AG20443 (cell line): ENCODE measurements around the gene FBXO34.

Experiments
- DNase-seq: peaks from one replicate; pipeline ENCODE4 v3.0.0; 2012; ENCODE audit warnings: low spot score, mixed read lengths

FBXO34 gene

DNA sequence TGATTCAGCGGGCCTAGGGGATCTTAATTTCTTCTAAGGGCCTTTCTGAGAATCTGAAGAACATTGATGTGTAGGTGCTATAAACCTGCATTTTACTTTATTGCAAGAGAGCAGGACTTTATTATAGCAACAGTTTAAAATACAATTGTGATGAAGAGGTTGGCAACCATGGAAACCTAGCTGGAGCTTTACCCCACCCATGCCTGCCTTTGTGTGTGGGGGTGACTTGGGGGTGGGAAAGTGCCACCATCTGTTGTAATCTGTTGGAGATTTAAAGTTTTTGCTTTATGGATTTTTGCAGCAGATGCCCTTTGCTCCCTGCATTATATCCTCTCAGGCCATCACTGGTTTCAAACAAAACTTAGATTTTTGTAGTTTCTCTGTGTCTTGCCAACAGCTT, 75.8 kb downstream of the FBXO34 start:
- DNase-seq = no peak

DNA sequence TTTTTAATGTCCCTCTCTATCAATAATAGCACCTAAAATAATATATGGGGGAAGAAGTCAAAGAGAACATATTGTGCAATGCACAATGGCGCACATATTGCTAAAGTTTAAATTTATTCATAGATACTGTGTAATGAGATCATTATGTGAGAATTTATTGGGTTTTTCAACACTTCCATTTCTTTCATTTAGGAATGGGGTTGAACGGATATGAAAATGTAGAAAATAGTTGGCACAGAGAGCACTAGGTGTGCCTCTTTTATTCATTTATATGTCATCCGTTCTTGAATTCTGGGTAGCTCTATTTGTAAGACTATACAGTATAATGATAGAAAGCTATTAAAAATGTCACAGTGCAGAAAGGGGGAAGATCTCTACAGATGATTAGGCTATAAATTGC, 76.5 kb downstream of the FBXO34 start:
- no peak for DNase-seq

DNA sequence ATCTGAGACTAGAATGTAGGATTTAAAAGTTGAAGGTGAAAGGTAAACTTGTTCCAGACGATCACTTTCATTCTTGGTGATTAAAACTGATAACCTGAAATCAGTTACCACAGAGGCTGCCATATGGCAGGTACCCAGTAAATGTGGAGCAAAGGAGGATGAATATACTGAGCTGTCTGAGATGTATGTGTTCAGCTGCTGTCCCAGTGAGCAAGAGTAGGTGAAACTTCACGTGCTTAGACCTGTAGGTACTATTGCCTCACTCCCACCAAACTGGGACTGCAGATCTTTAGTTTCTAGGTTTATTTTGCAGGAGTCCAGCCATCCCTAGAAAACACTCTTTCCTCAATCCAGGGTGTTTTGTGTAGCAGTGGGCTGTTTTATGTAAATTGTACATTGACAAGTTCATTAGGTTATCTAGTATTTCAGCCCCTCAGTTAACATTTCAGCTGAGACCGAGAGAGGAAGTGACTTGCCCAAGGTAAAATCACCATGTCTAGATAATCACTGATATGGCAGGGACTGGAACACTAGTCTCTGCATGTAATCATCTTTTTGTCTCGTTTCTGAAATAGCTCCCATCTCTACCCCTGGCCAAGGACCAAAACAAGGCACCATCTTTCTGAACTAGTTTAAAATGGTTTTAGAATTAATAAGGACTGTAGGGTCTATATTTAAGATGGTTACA, 77.7 kb downstream of the FBXO34 start:
- no peak for DNase-seq

DNA sequence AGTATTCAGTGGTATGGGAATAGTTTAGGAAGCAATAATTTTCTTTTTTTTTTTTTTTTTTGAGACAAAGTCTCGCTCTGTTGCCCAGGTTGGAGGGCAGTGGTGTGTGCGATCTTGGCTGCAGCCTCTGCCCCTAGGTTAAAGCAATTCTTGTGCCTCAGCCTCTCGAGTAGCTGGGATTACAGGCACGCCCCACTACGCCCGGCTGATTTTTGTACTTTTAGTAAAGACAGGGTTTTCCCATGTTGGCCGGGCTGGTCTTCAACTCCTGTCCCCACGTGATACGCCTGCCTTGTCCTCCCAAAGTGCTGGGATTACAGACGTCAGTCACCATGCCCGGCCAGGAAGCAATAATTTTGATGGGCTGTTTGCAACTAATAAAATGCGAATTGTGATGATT, 78.3 kb downstream of the FBXO34 start:
- DNase-seq = no peak

DNA sequence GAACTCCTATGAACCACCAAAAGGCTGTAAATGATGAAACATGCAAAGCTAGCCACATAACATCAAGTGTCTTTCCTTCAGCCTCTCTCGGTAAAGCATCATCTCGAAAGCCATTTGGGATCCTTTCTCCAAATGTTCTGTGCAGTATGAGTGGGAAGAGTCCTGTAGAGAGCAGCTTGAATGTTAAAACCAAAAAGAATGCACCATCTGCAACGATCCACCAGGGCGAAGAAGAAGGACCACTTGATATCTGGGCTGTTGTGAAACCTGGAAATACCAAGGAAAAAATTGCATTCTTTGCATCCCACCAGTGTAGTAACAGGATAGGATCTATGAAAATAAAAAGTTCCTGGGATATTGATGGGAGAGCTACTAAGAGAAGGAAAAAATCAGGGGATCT, 79.2 kb downstream of the FBXO34 start:
- no peak for DNase-seq

DNA sequence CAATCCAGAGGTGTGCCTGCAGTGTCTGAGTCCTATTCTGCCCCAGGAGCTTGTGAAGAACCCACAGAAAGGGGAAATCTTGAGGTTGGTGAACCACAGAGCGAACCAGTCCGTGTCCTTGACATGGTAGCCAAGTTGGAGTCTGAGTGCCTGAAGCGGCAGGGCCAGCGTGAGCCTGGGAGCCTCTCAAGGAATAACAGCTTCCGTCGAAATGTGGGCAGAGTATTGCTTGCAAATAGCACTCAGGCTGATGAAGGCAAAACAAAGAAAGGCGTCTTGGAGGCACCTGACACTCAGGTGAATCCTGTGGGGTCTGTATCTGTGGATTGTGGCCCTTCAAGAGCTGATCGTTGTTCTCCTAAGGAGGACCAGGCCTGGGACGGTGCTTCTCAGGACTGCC, 79.9 kb downstream of the FBXO34 start:
- no peak for DNase-seq

DNA sequence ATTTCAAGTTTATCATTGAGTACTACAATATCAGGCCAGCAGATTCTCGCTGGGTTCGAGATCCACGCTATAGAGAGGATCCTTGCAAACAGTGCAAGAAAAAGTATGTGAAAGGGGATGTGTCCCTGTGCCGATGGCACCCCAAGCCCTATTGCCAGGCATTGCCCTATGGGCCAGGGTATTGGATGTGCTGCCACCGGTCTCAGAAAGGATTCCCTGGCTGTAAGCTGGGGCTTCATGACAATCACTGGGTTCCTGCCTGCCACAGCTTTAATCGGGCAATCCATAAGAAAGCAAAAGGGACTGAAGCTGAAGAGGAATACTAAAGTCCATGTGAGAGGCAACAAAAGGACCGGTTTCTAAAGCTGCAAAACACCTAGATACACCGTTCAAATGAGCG, 81.0 kb downstream of the FBXO34 start:
- DNase-seq = no peak

DNA sequence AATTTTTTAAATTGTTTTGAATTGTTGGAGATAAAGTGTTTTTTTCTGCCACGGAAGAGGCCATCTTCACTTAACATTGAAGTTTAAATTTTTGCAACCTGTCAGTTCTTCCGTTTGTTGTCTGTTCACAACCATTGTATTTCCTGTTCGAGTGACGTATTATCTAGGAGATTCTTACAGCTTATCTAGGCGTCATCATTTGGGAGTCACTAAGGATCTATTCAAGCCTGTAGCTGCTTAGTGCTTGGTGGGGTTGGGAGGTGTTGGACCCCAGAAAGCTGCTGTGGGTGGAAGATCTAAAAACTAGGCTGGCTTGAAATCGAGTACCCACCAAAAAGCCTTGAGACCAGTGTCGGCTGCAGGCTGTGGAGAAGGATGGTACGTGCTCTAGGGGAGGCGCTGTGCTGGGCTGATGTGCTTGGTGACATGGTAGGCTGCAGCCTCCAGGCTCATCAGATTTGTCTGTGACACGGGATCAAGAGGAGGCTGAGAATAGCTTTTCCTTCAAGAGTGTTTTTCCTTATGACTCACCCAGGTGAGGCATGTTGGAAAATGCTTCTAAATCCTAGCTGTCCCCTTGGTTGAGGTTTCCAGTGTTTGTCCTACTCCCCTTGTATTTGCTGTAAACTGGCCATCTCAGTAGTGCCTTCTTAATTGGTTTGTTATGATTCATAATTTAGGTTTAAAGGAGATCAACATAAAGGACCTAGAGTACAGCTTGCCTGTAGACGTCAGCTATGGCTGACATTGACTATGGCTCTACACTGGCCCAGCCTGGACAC, 82.7 kb downstream of the FBXO34 start:
- DNase-seq = no peak

DNA sequence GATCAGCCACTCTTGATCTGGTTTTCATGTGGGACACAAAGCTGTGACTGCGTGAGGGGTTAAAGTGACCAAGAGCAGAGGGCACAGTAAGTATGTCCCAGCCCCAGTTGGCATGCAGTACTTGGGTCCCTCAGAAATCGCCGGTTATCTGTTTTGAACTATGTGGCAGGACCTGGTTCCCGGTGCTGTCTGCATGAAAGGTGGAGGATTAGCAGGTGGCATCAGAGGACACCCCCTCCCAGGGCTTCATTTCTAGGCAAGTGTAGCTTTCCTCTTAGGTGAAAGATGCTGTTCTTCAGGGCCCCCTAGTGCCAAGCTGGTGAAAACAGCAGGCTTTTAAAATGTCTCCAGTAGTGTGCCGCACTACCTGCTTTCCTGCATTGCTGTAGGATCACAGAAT, 83.3 kb downstream of the FBXO34 start:
- peak; percentile 66 for DNase-seq

DNA sequence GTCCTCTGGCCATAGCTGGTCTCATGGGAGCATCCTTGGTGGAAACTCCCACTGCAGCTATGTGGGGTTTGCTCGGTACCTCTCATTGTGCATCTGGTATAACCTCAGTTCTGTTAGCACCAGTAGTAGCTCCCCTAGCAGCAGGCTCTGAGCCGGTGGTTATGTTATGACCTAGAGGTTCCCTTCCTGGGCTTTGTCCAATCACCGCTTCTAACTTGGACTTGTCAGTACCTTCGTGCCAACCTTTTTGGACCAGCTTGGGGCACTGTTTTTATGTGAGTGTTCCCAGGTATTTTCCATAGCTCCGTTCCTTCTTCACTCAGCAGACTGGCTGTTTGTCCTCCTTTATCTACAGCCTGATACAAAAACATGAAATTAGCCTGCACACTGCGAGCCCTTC, 84.7 kb downstream of the FBXO34 start:
- no peak for DNase-seq

DNA sequence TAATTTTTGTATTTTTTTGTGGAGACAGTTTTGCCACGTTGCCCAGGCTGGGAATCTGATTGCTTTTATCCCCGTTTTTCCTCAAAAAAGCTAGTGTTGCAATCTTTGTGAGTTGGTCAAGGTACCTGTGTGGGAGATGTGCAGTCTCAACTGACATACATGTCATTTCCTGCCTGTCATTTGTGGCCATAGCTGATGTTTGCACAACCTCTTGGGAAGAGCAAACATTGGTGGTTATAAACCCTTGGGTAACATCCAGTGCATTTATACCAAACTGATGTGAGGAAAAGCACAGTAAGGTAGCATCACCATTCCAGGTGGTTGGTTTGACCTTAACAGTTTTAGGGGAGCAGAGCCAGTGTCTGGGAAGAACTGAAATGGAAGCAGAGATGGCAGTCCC, 85.7 kb downstream of the FBXO34 start:
- DNase-seq = no peak

DNA sequence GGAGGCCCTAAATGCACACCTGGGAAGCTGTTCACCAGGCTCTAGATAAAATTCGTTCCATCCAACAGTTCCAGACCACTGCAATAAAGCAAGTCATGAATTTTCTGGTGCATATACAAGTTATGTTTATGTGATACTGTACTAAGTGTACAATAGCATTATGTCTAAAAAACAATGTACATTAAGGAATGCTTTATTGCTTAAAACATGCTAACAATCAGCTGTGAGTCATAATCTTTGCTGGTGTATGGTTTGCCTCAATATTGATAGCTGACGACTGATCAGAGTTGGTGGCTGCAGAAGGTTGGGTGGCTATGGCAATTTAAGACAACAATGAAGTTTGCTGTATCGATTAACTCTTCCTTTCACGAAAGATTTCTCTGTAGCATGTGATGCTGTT, 88.1 kb downstream of the FBXO34 start:
- no peak for DNase-seq

DNA sequence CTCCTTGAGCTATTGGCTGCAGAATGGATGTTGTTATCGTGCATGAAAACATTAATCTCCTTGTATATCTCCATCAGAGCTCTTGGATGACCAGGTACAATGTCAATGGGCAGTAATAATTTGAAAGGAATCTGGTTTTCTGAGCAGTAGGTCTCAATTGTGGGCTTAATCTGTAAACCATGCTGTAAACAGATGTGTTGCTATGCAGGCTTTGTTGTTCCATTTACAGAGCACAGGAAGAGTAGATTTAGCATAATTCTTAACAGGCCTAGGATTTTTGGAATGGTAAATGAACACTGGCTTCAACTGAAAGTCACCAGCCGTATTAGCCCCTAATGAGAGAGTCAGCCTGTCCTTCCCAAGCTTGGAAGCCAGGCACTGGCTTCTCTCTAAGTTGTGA, 90.0 kb downstream of the FBXO34 start:
- no peak for DNase-seq

DNA sequence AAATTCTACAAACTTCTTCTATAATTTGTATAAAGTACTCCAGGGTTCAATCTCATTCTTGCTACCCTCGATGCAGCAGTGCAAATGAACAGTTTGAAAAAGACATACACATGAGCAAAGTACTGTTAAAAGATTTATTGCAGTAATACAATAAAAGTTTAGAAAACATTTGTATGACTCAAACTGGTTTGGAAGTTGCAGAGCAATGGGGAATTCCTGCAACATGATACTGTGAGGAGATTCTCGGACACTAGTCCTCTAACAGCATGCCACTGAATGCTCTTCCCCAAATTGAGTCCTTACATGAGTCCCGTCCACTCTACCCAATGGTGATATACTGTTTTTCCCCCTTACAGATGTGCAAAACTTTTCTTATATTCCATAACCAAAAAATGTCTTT, 95.0 kb downstream of the FBXO34 start:
- DNase-seq = peak; percentile 64

DNA sequence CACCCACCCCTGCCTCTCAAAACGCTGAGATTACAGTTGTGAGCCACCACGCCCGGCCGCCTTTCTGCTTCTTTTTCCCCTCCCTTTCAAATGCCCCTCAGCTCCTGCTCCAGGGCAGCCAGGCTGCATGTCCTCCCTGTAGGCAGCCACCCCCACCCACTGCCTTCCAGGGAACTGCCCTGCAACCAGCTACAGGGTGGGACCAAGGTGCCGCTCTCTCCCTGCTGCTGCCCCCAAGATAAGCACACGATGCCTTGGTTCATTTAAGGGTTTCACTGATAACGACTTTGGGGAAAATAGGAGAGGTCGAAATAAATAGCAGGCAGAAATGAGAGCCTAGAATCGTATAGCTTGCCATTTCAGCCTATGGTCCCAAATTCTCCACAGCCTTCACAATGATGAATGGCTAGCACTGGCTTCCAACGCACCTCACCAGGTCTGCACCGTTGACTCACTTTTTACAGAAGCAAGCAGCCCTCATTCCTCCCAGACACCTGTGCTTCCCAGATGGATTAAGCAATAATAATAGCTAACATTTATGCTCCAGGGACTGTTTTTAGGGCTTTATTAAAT, 99.7 kb downstream of the FBXO34 start:
- DNase-seq = no peak

DNA sequence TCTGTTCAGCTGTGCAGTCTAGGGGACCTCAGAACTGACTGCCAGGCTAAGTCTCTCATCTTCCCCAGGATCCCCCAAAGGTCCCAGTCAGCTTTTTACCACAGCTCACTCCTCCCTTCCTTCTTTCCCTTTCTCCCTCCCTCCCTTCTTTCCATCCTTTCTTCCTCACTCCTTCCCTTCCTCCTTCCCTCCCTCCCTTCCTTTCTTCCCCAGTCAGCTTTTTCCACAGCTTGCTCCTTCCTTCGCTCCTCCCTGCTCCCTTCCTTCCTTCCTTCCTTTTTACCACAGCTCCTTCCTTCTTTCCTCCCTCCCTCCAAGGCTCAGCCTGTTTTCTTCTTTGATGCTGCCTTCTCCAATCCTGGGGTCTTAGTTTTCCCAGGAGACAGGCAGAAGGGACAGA, 101.2 kb downstream of the FBXO34 start:
- no peak for DNase-seq

DNA sequence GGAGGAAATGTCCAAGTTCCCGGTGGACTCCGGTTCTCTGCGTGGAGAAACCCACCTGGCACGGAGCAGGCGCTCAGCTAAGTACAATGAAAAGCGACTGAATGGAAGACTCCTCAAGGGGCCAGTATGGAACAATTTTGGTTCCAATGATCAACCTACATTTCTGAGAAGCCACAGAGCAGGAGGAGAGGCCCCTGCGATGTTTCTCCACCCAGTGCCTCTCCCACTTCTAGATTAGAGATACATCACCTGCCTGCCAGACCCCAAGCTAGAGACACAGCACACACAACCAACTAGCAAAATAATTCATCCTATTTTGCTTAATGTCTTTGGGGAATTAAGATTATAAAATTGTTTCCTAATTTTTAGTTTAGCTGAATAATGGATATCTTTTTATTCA, 101.6 kb downstream of the FBXO34 start:
- no peak for DNase-seq

DNA sequence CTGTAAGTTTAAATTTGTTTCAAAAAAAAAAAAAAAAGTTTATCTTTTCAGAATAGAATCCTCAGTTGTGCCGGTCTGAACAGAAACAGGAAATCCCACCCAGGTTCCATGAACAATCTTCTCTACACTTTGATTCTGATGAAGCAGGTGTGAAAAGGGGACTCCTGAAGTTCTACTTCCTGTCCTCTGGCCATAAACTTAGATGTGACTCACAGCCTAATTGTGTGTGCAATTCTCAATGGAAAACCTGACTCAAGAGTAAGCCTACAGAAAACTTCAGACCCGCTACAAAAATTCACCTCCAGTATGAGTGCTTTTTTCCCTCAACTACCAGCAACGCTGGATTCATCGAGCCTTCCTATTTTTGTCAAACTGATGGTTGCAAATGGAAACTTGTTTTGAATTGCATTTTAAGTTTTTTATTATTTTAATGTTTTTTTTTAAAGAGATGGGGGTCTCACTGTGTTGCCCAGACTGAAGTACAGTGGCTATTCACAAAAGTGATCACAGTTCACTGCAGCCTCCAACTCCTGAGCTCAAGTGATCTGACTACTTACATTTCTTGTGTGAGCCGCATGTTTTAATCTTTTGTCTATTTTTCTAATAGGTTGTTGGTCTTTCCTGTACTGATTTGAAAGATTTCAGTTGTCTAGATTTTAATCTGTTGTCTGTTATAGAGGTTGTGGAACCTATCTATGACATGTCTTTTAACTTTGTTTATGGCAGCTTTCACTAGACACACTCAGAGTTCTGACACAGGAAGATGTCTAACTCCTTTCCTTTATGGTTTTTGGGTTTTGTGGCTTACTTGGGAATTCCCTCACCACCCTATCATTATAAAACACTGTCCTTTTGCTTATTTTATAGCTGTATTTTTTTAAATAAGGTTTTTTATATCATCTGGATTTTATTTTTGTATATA, 102.8 kb downstream of the FBXO34 start:
- no peak for DNase-seq

DNA sequence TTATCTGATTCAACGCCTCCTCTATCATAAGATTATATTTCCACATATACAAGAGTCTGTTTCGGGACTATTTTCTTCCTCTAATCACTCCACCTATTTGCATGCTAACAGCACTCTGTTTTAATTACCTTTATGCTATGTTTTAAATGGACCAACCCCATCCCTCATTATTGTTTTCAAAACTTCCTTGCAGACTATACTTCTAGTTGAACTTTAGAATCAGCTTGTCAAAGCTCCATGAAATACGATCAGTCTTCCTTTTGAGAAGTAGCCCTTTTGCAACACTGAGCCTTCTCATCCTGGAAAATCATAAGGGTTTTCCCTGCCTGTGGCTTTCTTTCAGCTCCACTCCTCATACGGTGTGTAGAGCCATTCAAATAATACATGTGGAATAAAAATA, 103.5 kb downstream of the FBXO34 start:
- no peak for DNase-seq

DNA sequence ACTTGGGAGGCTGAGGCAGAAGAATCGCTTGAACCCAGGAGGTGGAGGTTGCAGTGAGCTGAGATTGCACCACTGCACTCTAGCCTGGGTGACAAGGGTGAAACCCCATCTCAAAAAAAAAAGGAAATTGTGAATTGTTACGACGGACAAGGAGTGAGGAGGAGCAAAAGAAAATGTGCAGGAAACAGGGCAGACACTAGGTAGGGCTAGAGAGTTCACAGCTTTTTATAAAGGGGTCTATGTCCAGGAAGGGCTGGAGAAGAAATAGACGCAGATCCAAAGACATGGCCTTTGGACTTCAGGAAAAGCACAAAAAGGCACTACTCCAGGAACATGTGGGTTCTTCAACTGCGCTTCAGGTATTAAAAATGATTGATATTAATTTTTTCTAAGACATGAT, 106.0 kb downstream of the FBXO34 start:
- DNase-seq = no peak

DNA sequence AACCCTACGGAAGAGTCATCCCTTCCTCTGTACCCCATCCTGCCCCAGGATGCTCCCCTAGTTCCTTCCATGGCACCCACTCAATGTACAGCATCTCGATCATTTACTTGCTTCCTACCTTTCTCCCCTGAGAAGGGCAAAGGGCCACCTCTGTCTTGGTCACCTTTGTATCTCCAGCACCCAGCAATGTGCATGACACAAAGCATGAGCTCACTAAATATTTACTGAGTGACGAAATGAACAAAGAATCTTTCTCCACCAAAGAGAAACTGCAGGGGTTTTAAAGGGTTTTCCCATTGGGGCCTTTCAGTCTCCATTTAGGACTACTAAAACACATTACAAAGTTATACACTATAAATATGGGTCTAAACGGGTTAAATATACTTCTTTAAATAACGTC, 109.8 kb downstream of the FBXO34 start:
- no peak for DNase-seq

DNA sequence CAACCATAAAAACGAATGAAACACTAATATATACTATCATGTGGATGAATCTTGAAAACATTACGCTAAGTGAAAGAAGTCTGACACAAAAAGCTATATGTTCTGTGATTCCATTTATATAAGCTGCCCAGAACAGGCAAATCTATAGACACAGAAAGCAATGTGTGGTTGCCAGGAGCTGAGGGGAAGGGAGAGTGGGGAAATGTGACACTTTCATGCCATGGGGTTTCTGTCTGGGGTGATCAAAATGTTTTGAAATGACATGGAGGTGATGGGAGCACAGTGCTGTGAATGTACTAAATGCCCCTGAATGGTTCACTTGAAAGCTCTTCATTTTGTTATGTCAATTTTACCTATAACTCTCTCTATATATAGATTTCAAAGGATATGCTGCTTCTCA, 110.3 kb downstream of the FBXO34 start:
- no peak for DNase-seq

DNA sequence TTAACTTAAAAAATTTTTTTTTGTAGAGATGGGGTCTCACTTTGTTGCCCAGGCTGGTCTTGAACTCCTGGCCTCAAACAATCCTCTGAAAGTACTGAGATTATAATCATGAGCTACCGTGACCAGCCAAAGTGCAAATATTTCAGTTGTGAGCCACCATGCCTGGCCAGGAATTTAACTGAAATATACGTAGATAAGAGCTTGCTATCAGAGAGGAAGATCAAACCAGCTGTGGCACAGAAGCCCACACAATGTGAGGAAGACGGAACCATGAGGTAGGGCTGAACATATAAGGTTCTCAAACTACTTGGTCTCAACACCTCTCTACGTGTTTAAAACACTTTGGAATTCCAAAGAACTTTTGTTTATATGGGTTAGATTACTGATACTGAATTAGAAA, 111.3 kb downstream of the FBXO34 start:
- DNase-seq = no peak
